Middle frontal gyrus (tissue), 1 donor: ENCODE results near the gene POLR1G.
"Not testable (repeated sequence)": the region's sequence is repeated elsewhere in the genome, so short reads cannot be mapped to it uniquely, and the experiment has no call there.

Experiments used
- DNase-seq: peaks from one replicate; pipeline ENCODE4 v3.0.0-alpha.2; 2015; ENCODE audit warnings: low spot score; ENCODE audit errors: extremely low spot score

Gene POLR1G

DNA sequence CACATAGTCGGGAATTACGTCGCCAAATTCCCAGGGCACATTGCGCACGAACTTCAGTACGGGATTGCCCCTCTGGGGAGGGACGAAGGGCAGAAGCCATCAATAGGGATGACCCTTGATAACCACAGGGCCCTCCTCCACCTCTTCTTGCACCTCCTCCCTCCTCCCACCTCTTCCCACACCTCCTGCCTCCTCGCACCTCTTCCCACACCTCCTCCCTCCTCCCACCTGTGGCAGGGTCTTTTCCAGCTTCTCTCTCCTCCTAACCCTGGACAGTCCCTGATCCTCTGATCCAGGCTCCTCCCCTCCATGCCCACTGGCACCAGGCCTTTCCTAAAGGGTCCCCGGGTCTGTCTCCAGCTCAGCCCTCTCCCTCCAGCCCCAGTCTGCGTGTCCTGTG, 13.9 kb downstream of the POLR1G start:
- DNase-seq = no peak

DNA sequence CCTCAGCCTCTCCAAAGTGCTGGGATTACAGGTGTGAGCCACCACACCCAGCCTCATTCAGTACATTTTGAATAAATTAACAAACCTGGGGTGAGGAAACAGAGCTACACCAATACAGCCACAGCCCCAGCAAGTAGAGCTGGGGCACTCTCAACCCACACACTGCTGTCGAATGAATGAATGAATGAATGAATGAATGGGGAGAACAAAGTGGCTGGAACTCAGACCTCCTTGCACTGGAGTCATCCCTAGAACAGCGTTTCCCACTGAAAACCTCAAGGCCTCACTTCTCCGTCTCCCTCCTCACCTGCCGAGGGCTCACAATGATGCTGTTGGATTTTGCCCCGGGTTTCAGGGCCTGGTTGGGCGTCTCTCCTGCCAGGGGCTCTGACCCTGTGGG, 14.4 kb downstream of the POLR1G start:
- no peak for DNase-seq

- DNase-seq = no peak
Measured at GRCh38 chr19:45421947-45422498, 15.6 kb downstream of the POLR1G start.

- no peak for DNase-seq
Measured at GRCh38 chr19:45423033-45423588, 16.7 kb downstream of the POLR1G start.

- DNase-seq = peak; percentile 77
Measured at GRCh38 chr19:45423589-45424190, 17.2 kb downstream of the POLR1G start, which contains the start of gene ERCC1. ERCC1 (minus strand) TSS chr19:45423917; CDS start chr19:45423374, 543 bp downstream.

GRCh38 chr19:45424191-45425058, 18.0 kb downstream of the POLR1G start:
- DNase-seq = no peak

DNA sequence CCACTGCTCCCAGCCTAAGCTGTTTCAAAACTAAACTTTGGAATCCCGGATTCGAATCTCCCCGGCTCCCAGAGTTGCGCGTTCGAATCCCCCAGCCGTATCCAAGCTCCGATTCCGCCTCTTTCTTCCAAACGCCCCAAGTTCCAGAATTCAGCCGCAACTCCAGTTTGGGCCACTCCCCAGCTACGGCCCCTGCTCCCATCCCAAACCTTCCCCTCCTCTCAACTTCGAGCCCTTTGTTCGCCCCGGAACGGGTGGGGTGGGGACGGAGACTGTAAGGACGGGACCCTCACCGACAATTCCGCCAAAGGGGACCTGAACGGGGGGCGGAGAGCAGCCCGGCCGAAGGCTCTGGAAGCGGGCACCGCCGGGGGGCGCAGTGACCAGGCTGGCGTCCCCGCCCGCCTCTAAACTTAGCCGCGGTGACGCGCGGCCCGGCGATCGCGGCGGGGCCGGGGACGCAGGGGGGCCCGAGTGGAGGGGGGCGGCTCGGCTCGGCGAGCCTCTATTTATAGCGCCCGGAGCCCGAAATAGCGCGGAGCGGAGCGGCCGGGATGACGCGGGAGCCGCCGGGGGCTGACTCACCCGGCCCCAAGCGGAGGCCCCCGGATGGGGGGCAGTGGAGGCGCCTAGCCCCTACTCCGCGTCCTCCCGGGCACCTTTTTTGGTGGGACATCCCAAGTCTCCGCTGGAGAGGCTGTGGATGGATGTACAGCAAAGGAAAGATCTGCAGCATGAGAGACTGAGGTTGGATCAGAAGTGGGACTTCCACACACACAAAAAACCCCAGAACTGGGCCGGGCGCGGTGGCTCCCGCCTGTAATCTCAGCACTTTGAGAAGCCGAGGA, 22.2 kb downstream of the POLR1G start:
- no peak for DNase-seq

GRCh38 chr19:45429896-45430295, 23.5 kb downstream of the POLR1G start:
- not testable (repeated sequence) for DNase-seq

DNA sequence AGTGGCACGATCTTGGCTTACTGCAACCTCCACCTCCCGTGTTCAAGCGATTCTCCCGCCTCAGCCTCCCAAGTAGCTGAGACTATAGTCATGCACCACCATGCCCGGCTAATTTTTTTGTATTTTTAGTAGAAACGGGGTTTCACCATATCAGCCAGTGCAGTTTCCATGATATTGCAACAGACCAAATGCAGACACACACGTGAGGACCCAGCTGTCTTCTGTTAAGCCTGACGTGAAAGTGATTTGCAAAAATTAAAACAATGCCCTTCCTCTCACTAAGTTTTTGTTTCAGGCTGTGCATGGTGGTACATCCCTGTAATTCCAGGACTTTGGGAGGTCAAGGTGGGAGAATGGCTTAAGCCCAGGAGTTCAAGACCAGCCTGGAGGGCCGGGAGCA, 24.6 kb downstream of the POLR1G start:
- DNase-seq = not testable (repeated sequence)

- DNase-seq = not testable (repeated sequence)
Measured at GRCh38 chr19:45432543-45432942, 26.1 kb downstream of the POLR1G start.

GRCh38 chr19:45437328-45437727, 30.9 kb downstream of the POLR1G start:
- no peak for DNase-seq

DNA sequence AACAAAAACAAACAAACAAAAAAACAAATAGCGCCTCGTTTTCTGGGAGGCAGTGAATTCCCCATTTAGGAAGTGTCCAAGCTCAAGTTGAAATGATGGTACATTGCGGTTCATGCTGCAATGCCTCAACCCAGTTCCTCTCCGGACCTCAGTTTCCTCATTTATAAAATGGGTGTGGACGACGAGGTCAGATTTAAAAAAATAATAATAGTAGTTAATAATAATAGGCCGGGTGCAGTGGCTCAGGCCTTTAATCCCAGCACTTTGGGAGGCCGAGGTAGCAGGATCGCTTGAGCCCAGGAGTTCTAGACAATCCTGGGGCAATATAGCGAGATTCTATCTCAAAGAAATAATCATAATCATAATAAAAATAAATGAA, 32.7 kb downstream of the POLR1G start:
- DNase-seq = no peak

DNA sequence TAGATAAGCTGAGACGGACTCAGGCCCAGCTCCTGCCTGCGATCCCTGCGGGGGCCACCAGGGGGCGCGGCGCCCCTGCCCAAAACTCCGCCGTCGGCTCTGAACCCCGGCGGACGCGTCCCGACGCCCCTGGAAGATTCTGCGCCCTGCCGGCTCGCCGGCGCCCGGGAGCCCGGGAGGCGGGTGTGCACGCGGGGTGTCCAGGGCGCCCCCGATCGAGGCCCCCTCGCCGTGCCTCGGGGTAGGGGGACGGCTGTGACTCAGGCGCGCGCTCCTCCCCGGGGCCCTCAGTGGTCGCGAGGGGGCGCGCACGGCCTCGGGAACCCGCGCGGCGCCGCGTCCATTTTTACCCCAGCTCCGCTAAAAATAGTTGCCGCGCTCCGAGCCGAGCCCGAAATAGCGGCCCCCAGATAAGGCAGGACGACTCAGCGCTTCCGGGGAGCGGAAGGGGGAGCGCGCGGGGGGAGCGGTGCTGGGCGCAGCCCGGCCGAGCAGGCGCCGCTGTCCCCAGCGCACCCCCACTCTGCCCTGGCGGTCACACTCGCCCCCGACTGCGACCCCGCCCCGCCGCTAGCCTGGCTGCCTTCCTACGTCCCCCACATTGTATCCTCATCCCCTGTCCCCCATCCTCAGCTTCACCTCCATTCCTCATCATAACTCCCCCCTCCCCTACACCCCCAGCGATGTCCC, 33.3 kb downstream of the POLR1G start:
- peak; percentile 68 for DNase-seq

DNA sequence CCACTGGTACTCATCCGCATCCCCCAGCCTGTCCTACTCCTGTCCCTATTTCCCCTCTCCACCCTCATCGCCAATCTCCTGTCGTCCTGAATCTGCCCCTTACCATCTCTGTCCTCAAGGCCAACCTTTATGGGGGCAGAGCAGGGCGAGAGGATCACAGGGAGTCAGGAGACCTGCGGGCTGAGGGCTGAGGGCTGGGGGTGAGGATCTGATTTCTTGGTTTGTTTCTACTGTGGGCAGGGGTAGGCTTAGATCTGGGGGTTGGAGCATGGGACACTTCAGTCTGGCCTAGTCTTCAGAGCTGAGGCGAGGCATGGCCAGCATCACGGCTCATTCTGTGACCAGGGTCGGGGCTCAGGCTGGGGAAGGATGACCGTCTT, 33.8 kb downstream of the POLR1G start:
- no peak for DNase-seq

DNA sequence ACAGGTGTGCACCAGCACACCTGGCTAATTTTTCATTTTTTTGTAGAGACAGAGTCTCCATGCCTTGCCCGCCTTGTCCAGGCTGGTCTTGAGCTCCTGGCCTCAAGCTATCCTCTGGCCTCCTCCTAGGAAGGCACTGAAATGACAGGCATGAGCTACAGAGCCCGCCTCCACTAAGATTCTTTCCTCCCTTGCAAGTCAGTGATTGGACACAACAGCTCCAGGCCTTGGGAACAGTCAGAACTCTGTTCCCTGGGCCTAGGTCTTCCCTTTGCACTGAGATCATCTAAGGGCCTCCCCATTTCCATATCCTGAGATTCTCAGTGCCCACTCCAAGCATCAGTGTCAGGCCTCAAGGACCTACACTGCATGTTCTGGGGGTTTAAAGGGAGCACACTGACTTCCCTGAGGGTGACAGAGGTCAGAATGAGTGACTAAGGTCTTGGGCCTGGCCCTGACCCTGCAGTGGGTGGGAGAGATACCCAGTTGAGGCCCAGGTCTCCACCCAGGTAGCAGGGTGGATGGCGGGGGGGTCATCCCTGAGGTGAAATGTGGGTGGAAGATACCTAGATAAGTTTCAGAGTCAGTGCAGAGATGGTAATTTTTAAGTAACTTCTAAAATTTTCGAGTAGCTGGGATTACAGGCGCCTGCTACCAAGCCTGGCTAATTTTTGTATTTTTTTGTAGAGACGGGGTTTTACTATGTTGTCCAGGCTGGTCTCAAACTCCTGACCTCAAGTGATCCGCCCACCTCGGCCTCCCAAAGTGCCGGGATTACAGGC, 34.6 kb downstream of the POLR1G start:
- DNase-seq = no peak

- no peak for DNase-seq
Measured at GRCh38 chr19:45442408-45442777, 35.9 kb downstream of the POLR1G start.

DNA sequence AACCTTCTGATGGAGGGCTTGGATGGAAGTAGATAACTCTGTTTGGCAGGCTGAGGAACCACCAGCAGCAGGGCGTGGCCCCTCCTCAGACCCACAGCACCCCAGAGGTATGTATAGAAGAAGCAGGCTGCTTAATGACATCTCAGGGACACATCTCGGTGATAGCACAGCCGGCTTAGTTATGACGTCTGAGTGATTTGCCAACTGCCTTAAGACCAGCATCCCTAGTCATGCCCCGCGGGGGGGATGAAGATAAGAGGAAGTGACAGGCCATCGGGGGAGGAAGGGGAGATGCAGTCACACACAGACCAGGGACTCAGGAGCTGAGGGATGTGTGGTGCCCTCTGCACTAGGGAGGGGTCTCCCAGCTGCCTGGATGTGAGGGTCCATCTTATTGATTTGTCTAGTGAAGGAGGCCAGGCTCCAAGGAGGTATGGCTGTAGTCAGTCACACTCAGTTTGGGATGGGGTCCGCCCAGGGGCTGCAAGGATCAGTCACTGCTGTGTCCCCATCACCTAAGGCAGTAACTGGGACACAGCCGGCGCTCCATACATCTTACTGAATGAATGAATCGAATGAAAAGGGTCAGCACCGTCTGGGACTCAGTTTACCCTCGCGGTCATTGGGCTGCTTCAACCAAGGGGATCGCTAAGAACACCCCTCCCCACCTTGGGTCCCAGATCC, 36.5 kb downstream of the POLR1G start:
- no peak for DNase-seq

GRCh38 chr19:45443462-45444317, 37.2 kb downstream of the POLR1G start:
- DNase-seq = no peak
